ENCODE results near the gene PHACTR4. TPM values are rescaled to one million over a fixed set of nuclear protein-coding genes. Genes with fewer than 3 reads are reported as not detected.

PHACTR4 gene
- total RNA-seq, 1 experiment from 2014 or later = 9.1 TPM

DNA sequence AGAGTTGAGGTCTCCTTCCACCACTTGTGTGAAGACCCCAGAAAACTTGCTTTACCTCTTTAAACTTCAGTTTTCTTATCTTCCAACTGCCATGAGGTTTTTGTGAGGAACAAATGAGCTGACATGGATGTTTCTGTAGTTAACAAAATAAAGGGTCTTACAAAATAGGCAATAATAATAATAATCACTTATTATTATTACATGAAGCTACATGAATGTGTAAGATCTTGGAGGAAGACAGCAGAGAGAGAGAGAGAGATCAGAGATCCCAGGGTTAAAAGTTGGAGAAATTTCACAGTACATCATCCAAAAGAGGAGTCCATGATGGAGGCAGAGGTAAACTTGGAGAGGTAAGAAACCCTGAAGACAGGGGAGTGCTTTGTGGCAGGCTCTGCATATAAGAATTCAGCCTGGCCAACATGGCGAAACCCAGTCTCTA, 147.0 kb downstream of the PHACTR4 start:
- BruUV-seq (replicated peaks) = no TSS peak
- Histone ChIP-seq H4K20me1 (ENCODE audit: low read length) (0 out of 2 replicates have a peak, but pooled peaks cover 9% of the 10 kb centered on the region), H3K9me2 (replicated peaks; ENCODE audit: low read length) (no peaks in the 10 kb centered on the region), H3K36me3 (ENCODE audit: low read depth, low read length) (peaks cover 6% of the 10 kb centered on the region; the same call in 1 of the 2 replicates), H2AFZ (ENCODE audit: low read length) (no peak overlapping the region), H3K4me3 (ENCODE audit: low read length) (no peak overlapping the region), H3K79me2 (ENCODE audit: low read length) (peaks cover 39% of the 10 kb centered on the region), H3K27ac (ENCODE audit: low read length) (peak overlapping the region; percentile 38), H3K4me2 (ENCODE audit: low read length) (no peak overlapping the region), H3K27me3 (ENCODE audit: low read length) (no peaks in the 10 kb centered on the region), H3K9me3 (ENCODE audit: low read length) (no peaks in the 10 kb centered on the region), H3K9ac (ENCODE audit: low read length) (no peak overlapping the region), H3K4me1 (ENCODE audit: insufficient read depth, low read length) (peaks cover 30% of the 10 kb centered on the region), H3F3A (ENCODE audit: low read length, unreplicated experiment) (peaks cover 20% of the 10 kb centered on the region)
- intact Hi-C loops (cut with micrococcal nuclease) = loop anchor here (2.0 to 5.0 kb wide), 2 partner anchors 36 to 66 kb away; partner anchors contain the start of gene TRNAU1AP
- DNase-seq = no peak
- CTCF ChIA-PET = interaction anchor here (1.1 kb wide), 1 partner anchor 86 kb away, joined by 4 read pairs; no protein-coding TSS in a partner anchor
- no peak for ATAC-seq
- POLR2A ChIA-PET (ENCODE audit: unreplicated experiment) = interaction anchor here (0.5 to 0.7 kb wide), 2 partner anchors 25 to 80 kb away, joined by 7 to 33 read pairs; no protein-coding TSS in a partner anchor
- TF ChIP-seq EZH2 (IDR thresholded peaks at IDR 0.05; ENCODE audit: low read length, unreplicated experiment) (no peak), EZH2phosphoT487 (IDR thresholded peaks at IDR 0.05; ENCODE audit: borderline replicate concordance, low read length) (no peak)
- TF ChIP-seq, protein P1, sequence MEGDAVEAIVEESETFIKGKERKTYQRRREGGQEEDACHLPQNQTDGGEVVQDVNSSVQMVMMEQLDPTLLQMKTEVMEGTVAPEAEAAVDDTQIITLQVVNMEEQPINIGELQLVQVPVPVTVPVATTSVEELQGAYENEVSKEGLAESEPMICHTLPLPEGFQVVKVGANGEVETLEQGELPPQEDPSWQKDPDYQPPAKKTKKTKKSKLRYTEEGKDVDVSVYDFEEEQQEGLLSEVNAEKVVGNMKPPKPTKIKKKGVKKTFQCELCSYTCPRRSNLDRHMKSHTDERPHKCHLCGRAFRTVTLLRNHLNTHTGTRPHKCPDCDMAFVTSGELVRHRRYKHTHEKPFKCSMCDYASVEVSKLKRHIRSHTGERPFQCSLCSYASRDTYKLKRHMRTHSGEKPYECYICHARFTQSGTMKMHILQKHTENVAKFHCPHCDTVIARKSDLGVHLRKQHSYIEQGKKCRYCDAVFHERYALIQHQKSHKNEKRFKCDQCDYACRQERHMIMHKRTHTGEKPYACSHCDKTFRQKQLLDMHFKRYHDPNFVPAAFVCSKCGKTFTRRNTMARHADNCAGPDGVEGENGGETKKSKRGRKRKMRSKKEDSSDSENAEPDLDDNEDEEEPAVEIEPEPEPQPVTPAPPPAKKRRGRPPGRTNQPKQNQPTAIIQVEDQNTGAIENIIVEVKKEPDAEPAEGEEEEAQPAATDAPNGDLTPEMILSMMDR (conservative IDR thresholded peaks at IDR 0.05; ENCODE audit: low read depth, low read length) = no peak

- CTCF ChIA-PET = interaction anchor here (1.0 kb wide), 1 partner anchor 64 kb away, joined by 3 read pairs; no protein-coding TSS in a partner anchor
- no peaks in the 10 kb centered on the region for H3K9me2 ChIP-seq (replicated peaks; ENCODE audit: low read length)
- H3K79me2 ChIP-seq (ENCODE audit: low read length) = peaks cover 50% of the 10 kb centered on the region
- no peaks in the 10 kb centered on the region; the same call in 1 of the 2 replicates for H3K36me3 ChIP-seq (ENCODE audit: low read depth, low read length)
- no peaks in the 10 kb centered on the region for H3K27me3 ChIP-seq (ENCODE audit: low read length)
- POLR2A ChIA-PET (ENCODE audit: unreplicated experiment) = interaction anchor here (1.0 kb wide), 1 partner anchor 64 kb away, joined by 9 read pairs; no protein-coding TSS in a partner anchor
- intact Hi-C loops (cut with micrococcal nuclease) = loop anchor here (2.0 to 5.0 kb wide), 2 partner anchors 35 to 65 kb away; partner anchors contain the start of gene TRNAU1AP
- peaks cover 13% of the 10 kb centered on the region for H3F3A ChIP-seq (ENCODE audit: low read length, unreplicated experiment)
- DNase-seq (no peak), ATAC-seq (peak; percentile 13)
- H4K20me1 ChIP-seq (ENCODE audit: low read length) = peaks cover 13% of the 10 kb centered on the region; the same call in 1 of the 2 replicates
- H3K4me1 ChIP-seq (ENCODE audit: insufficient read depth, low read length) = peaks cover 30% of the 10 kb centered on the region
- TF ChIP-seq EZH2 (IDR thresholded peaks at IDR 0.05; ENCODE audit: low read length, unreplicated experiment) (no peak), EZH2phosphoT487 (IDR thresholded peaks at IDR 0.05; ENCODE audit: borderline replicate concordance, low read length) (no peak)
- TF ChIP-seq, protein P1 (conservative IDR thresholded peaks at IDR 0.05; ENCODE audit: low read depth, low read length) = no peak
- no peak overlapping the region for H2AFZ ChIP-seq (ENCODE audit: low read length)
- peak overlapping the region; percentile 81 for H3K4me3 ChIP-seq (ENCODE audit: low read length)
- H3K4me2 ChIP-seq (ENCODE audit: low read length) = peak overlapping the region; percentile 75
- H3K27ac ChIP-seq (ENCODE audit: low read length) = peak overlapping the region; percentile 38
- peak overlapping the region; percentile 97; the same call in 1 of the 2 replicates for H3K9ac ChIP-seq (ENCODE audit: low read length)
- no TSS peak for BruUV-seq (replicated peaks)
- H3K9me3 ChIP-seq (ENCODE audit: low read length) = no peaks in the 10 kb centered on the region
Observed at GRCh38 chr1:28517649-28517999, 148.1 kb downstream of the PHACTR4 start.
